Mesenchymal stem cell (in vitro differentiated cells and primary cell): Measurements from ENCODE around the gene SLC30A3.
"Not testable (repeated sequence)": the region's sequence is repeated elsewhere in the genome, so short reads cannot be mapped to it uniquely, and the experiment has no call there.

Source experiments
- DNase-seq: peaks from one replicate; pipeline ENCODE4 v3.0.0-alpha.2; 2013
- H2AFZ ChIP-seq: one replicate; pipeline ENCODE4 v1.6.1; 2013; ENCODE audit warnings: low read depth, mild to moderate bottlenecking, control low read depth, inconsistent platforms, low read length, moderate library complexity
- H2AK5ac ChIP-seq: 2 replicates; pipeline ENCODE4 v1.6.1; 2013; ENCODE audit warnings: low read length, moderate library complexity, mild to moderate bottlenecking, inconsistent platforms; ENCODE audit not compliant: severe bottlenecking
- H2BK120ac ChIP-seq: one replicate; pipeline ENCODE4 v1.6.1; 2013; ENCODE audit warnings: low read depth, mild to moderate bottlenecking, inconsistent platforms, low read length, moderate library complexity
- H2BK12ac ChIP-seq, 2 experiments: one replicate each; pipeline ENCODE4 v1.6.1; 2013; ENCODE audit warnings: inconsistent platforms in 2 of 2, low read length in 2 of 2, mild to moderate bottlenecking in 2 of 2, moderate library complexity in 2 of 2, control low read depth in 1 of 2
- H2BK15ac ChIP-seq: one replicate; pipeline ENCODE4 v1.6.1; 2013; ENCODE audit warnings: mild to moderate bottlenecking, low read depth, inconsistent platforms; ENCODE audit not compliant: poor library complexity, severe bottlenecking
- H2BK5ac ChIP-seq: 2 replicates; pipeline ENCODE4 v1.6.1; 2013; ENCODE audit warnings: low read depth, mild to moderate bottlenecking, low read length, control low read depth, inconsistent platforms; ENCODE audit not compliant: poor library complexity, severe bottlenecking
- H3K14ac ChIP-seq, 2 experiments: one replicate each; pipeline ENCODE4 v1.6.1; 2013; ENCODE audit warnings: inconsistent platforms in 2 of 2, low read length in 2 of 2, control low read depth in 1 of 2, mild to moderate bottlenecking in 1 of 2, moderate library complexity in 1 of 2
- H3K18ac ChIP-seq, 2 experiments: one replicate each; pipeline ENCODE4 v1.6.1; 2013; ENCODE audit warnings: inconsistent platforms in 2 of 2, low read length in 2 of 2, control low read depth in 1 of 2, low read depth in 1 of 2, mild to moderate bottlenecking in 1 of 2
- H3K23ac ChIP-seq, 2 experiments: one replicate each; pipeline ENCODE4 v1.6.1; 2013; ENCODE audit warnings: inconsistent platforms in 2 of 2, low read length in 2 of 2, mild to moderate bottlenecking in 2 of 2, moderate library complexity in 2 of 2, control low read depth in 1 of 2
- H3K27ac ChIP-seq: 2 replicates; pipeline ENCODE4 v1.5.1; 2013; ENCODE audit warnings: mild to moderate bottlenecking, moderate library complexity, low read length, control low read depth, inconsistent platforms; ENCODE audit not compliant: poor library complexity, severe bottlenecking
- H3K27me3 ChIP-seq, 2 experiments: 2 replicates each; pipeline versions ENCODE4 v1.6.1 to v1.7.0; 2013; ENCODE audit warnings: low read length in 2 of 2, mild to moderate bottlenecking in 2 of 2, moderate library complexity in 2 of 2, control low read depth in 1 of 2, inconsistent platforms in 1 of 2; ENCODE audit not compliant: control insufficient read depth in 1 of 2, insufficient read depth in 1 of 2
- H3K36me3 ChIP-seq, 2 experiments: 2 replicates each; pipeline versions ENCODE4 v1.6.1 to v1.7.0; 2013; ENCODE audit warnings: low read length in 2 of 2, control low read depth in 1 of 2, inconsistent platforms in 1 of 2, low read depth in 1 of 2, mild to moderate bottlenecking in 1 of 2; ENCODE audit not compliant: insufficient read depth in 2 of 2, control insufficient read depth in 1 of 2
- H3K4ac ChIP-seq, 2 experiments: one replicate each; pipeline ENCODE4 v1.6.1; 2013; ENCODE audit warnings: inconsistent platforms in 2 of 2, low read length in 2 of 2, mild to moderate bottlenecking in 2 of 2, moderate library complexity in 2 of 2, control low read depth in 1 of 2, low read depth in 1 of 2
- H3K4me1 ChIP-seq: 2 replicates; pipeline ENCODE4 v1.6.1; 2013; ENCODE audit warnings: low read depth, low read length, control low read depth; ENCODE audit not compliant: control insufficient read depth, insufficient read depth
- H3K4me2 ChIP-seq: 2 replicates; pipeline ENCODE4 v1.6.1; 2013; ENCODE audit warnings: low read length, mild to moderate bottlenecking, inconsistent platforms; ENCODE audit not compliant: poor library complexity, severe bottlenecking
- H3K4me3 ChIP-seq, 2 experiments: 2 replicates each; pipeline versions ENCODE4 v1.5.1 to v1.7.0; 2013; ENCODE audit warnings: low read length in 2 of 2, mild to moderate bottlenecking in 2 of 2, control low read depth in 1 of 2, low read depth in 1 of 2; ENCODE audit not compliant: insufficient read depth in 1 of 2
- H3K79me1 ChIP-seq: replicated peaks from 2 replicates; pipeline ENCODE4 v1.6.1; 2013; ENCODE audit warnings: mild to moderate bottlenecking, control low read depth, low read length, inconsistent platforms; ENCODE audit not compliant: poor library complexity, severe bottlenecking
- H3K9ac ChIP-seq: 2 replicates; pipeline ENCODE4 v1.7.0; 2013; ENCODE audit warnings: mild to moderate bottlenecking, low read length, moderate library complexity
- H3K9me3 ChIP-seq: 2 replicates; pipeline ENCODE4 v1.7.0; 2013; ENCODE audit warnings: mild to moderate bottlenecking, low read length; ENCODE audit not compliant: control insufficient read depth
- H4K8ac ChIP-seq: one replicate; pipeline ENCODE4 v1.6.1; 2013; ENCODE audit warnings: inconsistent platforms, mild to moderate bottlenecking, low read length, moderate library complexity
- H4K91ac ChIP-seq: one replicate; pipeline ENCODE4 v1.6.1; 2013; ENCODE audit warnings: mild to moderate bottlenecking, low read length, inconsistent platforms
- WGBS: methylation state at CpG from one replicate; pipeline ENCODE4 v1.1.7; 2013; ENCODE audit warnings: mixed read lengths; 5-methylcytosine and 5-hydroxymethylcytosine counted together

Gene SLC30A3

GRCh38 chr2:27300606-27301005, 37.8 kb upstream of the SLC30A3 start:
- H2BK15ac ChIP-seq, H2BK120ac ChIP-seq, H2BK5ac ChIP-seq, H3K4me2 ChIP-seq, DNase-seq, H3K23ac ChIP-seq, H3K36me3 ChIP-seq, H3K18ac ChIP-seq, H2AFZ ChIP-seq, H3K14ac ChIP-seq, H2AK5ac ChIP-seq, H3K9ac ChIP-seq, H3K79me1 ChIP-seq, H3K4ac ChIP-seq, H2BK12ac ChIP-seq, H3K4me1 ChIP-seq, H3K27ac ChIP-seq, H3K4me3 ChIP-seq, H3K9me3 ChIP-seq, H4K8ac ChIP-seq, H4K91ac ChIP-seq: not testable (repeated sequence)
- WGBS, result 90% methylated on average over 3 of the region's 4 CpGs
- H3K27me3 ChIP-seq, result peaks cover 30 to 45% of the 10 kb centered on the region in 2 experiments

- H3K36me3 ChIP-seq, result no peaks in the 10 kb centered on the region
- no peaks in the 10 kb centered on the region for H3K4me1 ChIP-seq
- no peak overlapping the region for H3K27ac ChIP-seq
- H3K23ac ChIP-seq, result no peak overlapping the region
- H2BK15ac ChIP-seq, result peak overlapping the region; percentile 80
- no peak overlapping the region for H2BK5ac ChIP-seq
- no peaks in the 10 kb centered on the region for H3K79me1 ChIP-seq
- peak overlapping the region in 1 of 2 experiments; percentile 39 for H3K4me3 ChIP-seq
- H4K8ac ChIP-seq, result no peak overlapping the region
- peak overlapping the region in 1 of 2 experiments; percentile 11 for H3K14ac ChIP-seq
- H3K18ac ChIP-seq, result no peak overlapping the region
- H3K4me2 ChIP-seq, result no peak overlapping the region
- no peak for DNase-seq
- H2BK12ac ChIP-seq, result no peak overlapping the region
- no peaks in the 10 kb centered on the region for H3K9me3 ChIP-seq
- H2AK5ac ChIP-seq, result no peak overlapping the region
- no peak overlapping the region for H3K4ac ChIP-seq
- H2BK120ac ChIP-seq, result no peak overlapping the region
- no peak overlapping the region for H2AFZ ChIP-seq
- no peak overlapping the region for H4K91ac ChIP-seq
- no peak overlapping the region for H3K9ac ChIP-seq
- 79% methylated on average over 17 of the region's 18 CpGs for WGBS
- peaks cover 16 to 37% of the 10 kb centered on the region in 2 experiments for H3K27me3 ChIP-seq
These were observed 35.7 kb upstream of the SLC30A3 start for GRCh38 chr2:27298391-27299080.

- 89% methylated on average over 3 of the region's 3 CpGs for WGBS
- no peak overlapping the region for H2BK5ac ChIP-seq
These were observed 34.3 kb upstream of the SLC30A3 start for GRCh38 chr2:27297195-27297594.

GRCh38 chr2:27296481-27296880, 33.6 kb upstream of the SLC30A3 start:
- no peaks in the 10 kb centered on the region for H3K36me3 ChIP-seq
- no peak overlapping the region for H3K18ac ChIP-seq
- H2BK15ac ChIP-seq, result no peak overlapping the region
- no peaks in the 10 kb centered on the region for H3K9me3 ChIP-seq
- H3K27me3 ChIP-seq, result peaks cover 18 to 49% of the 10 kb centered on the region in 2 experiments
- no peak for DNase-seq
- H2AK5ac ChIP-seq, result no peak overlapping the region
- H3K4me2 ChIP-seq, result no peak overlapping the region
- H2BK5ac ChIP-seq, result no peak overlapping the region
- no peak overlapping the region for H3K4ac ChIP-seq
- no peak overlapping the region for H3K14ac ChIP-seq
- H3K4me1 ChIP-seq, result no peaks in the 10 kb centered on the region
- H3K23ac ChIP-seq, result no peak overlapping the region
- H2AFZ ChIP-seq, result no peak overlapping the region
- no peak overlapping the region for H4K91ac ChIP-seq
- WGBS, result 76% methylated on average over 3 of the region's 4 CpGs
- no peak overlapping the region for H4K8ac ChIP-seq
- no peaks in the 10 kb centered on the region for H3K79me1 ChIP-seq
- no peak overlapping the region for H2BK12ac ChIP-seq
- H3K4me3 ChIP-seq, result no peak overlapping the region
- no peak overlapping the region for H3K27ac ChIP-seq
- H2BK120ac ChIP-seq, result no peak overlapping the region
- no peak overlapping the region for H3K9ac ChIP-seq

More at GRCh38 chr2:27297195-27297594, 34.3 kb upstream of the SLC30A3 start:
- Histone ChIP-seq H3K27ac (no peak overlapping the region), H3K79me1 (no peaks in the 10 kb centered on the region), H3K23ac (no peak overlapping the region), H2BK15ac (no peak overlapping the region), H4K91ac (no peak overlapping the region), H3K18ac (no peak overlapping the region), H2AFZ (no peak overlapping the region), H3K4ac (no peak overlapping the region), H2BK120ac (no peak overlapping the region), H4K8ac (no peak overlapping the region), H3K36me3 (no peaks in the 10 kb centered on the region), H3K4me2 (no peak overlapping the region), H2BK12ac (no peak overlapping the region), H3K9ac (no peak overlapping the region), H3K9me3 (no peaks in the 10 kb centered on the region), H3K4me3 (no peak overlapping the region), H2AK5ac (no peak overlapping the region), H3K14ac (no peak overlapping the region), H3K4me1 (no peaks in the 10 kb centered on the region), H3K27me3 (peaks cover 16 to 42% of the 10 kb centered on the region in 2 experiments)
- DNase-seq, result no peak
